GM18858 (cell line): ENCODE measurements around the gene SF3B3.

ENCODE experiments used
- ATAC-seq: cut with Tn5 transposase; IDR thresholded peaks from one replicate; pipeline ENCODE4 v1.9.1; 2021; ENCODE audit not compliant: unreplicated experiment

Gene SF3B3

DNA sequence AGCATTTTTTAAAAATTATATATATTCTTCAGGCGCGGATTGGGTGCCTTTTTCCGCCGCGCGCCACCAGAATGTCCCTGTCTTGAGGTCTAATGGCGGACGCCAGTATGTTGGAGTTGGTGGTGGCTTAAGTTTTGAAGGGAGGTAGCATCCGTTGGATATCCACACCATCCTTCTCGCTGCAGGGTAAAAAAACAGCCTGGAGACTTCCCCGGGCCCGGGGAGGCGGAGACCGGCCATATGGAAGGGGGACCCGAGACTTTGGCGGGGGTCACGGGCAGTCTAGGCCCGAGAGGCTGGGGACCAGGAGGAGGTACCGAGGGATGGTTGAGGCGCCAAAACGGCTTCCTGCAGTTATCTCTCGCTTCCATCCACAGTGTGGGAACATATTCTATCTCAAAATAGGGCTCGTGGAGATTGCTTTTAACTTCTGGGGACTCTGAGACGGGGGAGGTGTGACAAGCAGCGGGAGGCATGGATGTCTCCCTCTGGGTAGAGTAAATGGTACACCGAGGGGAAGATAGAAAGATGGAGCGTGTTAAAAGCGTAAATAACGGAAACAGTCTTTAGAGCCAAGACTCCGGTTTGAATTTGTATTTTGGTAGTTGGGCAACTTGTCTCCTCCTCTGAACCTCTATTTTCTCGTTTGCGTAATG is at the start of gene SF3B3:
Gene SF3B3, plus strand, starts transcription at position 74 of the 656 bp plus-strand sequence. CDS start 2,841 bp downstream, outside the sequence.
- ATAC-seq = peak; percentile 22

DNA sequence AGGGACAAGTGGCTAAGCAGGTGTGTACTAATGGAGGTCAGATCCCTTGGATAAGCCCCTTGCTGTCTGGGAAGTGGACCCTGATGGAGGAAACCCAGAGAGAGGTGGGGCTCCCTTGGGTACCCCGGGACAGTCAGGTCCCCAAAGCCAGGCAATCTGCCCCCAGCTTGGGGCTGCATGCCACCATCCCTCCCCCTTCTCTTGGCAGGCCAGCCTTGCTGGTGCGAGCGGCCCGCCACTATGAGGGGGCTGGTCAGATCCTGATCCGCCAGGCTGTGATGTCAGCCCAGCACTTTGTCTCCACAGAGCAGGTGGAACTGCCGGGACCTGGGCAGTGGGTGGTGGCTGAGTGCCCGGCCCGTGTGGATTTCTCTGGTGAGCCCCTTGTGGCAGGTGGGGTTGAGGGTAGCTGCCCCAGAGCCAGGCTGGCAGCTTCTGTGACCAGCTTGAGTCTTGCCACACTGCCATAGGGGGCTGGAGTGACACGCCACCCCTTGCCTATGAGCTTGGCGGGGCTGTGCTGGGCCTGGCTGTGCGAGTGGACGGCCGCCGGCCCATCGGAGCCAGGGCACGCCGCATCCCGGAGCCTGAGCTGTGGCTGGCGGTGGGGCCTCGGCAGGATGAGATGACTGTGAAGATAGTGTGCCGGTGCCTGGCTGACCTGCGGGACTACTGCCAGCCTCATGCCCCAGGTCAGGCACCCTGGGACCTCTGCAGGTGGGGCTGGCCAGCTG is 49.1 kb upstream of the SF3B3 start:
- no peak for ATAC-seq

DNA sequence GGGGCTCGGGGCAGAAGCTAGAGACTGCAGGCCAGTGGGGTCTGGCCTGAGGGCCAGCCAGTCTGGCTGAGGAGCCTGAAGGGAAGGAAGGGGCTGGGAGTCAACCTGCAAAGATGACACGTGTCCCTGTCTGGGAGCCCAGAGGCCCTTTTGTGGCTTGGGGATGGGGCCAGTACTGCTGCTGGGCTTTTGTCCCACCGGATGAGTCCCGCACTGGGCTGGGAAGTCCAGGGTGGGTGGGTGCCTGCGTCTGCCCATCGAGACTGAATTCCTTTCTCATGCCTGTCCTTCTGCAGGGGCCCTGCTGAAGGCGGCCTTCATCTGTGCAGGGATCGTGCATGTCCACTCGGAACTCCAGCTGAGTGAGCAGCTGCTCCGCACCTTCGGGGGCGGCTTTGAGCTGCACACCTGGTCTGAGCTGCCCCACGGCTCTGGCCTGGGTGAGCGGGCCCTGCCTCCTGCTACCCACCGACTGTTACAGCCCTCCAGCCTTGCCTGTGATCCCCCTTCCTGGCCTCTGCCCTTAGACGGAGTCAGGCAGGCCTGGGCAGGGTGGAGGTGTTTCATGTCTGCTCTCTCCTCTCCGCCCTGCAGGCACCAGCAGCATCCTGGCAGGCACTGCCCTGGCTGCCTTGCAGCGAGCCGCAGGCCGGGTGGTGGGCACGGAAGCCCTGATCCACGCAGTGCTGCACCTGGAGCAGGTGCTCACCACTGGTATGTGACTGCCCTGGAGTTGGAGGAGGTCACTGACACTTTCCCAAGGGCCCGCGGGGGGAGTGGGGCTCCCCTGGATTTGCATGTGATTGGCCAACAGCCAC is 48.4 kb upstream of the SF3B3 start:
- ATAC-seq = no peak

DNA sequence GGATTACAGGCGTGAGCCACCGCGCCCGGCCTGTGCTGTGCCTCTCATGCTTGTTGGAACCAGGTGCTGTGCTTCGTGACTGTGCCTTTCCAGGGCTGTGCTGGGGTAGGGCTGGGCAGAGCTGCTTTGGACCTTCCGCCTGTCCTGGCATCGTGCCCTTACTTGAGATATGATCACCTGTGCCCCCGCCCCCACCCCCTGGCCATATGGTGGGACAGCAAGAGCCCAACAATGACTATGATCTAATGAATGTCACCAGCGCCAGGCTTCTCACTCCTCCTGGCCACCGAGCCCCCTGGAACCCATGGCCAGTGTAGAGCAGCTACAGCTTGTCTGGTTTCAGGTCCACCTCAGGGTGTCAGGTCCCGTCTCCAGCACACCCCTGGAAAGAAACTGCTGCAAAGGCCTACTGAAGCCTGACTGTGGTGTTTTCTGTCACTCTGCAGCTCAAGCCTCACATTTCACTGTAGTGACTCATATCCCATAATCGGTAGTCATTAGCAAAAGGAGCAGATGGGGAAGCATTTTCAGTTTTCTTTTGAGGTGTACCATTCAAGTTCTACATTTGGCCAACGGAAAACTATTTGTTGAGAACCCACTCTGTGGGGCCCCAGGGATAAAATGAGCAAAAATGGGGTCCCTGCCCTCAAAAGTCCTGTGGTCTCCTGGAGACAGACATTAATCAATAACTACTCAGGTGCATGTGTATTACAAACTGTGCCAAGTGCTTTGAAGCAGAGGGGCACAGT is 47.2 kb upstream of the SF3B3 start:
- peak; percentile 87 for ATAC-seq

DNA sequence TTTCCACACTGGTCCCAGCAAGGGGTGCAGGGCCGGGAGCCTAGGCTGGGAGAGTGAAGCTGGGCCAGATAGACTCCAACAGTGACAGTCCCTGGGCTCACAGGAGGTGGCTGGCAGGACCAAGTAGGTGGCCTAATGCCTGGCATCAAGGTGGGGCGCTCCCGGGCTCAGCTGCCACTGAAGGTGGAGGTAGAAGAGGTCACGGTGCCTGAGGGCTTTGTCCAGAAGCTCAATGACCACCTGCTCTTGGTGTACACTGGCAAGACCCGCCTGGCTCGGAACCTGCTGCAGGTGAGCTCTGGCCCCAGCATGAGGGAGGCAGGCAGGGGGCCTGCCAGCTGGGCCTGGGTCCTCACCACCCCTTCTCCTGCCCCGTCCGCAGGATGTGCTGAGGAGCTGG is 45.4 kb upstream of the SF3B3 start:
- no peak for ATAC-seq

DNA sequence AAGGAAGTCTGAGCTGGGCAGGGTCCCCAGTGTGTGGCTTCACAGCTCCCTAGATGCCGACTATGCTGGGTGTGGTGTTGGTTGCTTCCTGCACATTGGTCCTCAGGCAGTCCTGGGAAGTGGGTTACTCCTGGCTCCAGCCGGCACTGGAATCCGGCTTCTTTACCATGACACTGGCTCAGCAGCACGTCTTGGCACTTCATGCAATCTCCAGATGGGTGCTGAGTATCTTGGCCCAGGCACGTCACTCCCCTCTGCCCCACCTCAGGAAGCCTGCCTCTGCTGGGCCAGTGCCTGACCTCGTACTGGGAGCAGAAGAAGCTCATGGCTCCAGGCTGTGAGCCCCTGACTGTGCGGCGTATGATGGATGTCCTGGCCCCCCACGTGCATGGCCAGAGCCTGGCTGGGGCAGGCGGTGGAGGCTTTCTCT is 44.7 kb upstream of the SF3B3 start:
- ATAC-seq = no peak

DNA sequence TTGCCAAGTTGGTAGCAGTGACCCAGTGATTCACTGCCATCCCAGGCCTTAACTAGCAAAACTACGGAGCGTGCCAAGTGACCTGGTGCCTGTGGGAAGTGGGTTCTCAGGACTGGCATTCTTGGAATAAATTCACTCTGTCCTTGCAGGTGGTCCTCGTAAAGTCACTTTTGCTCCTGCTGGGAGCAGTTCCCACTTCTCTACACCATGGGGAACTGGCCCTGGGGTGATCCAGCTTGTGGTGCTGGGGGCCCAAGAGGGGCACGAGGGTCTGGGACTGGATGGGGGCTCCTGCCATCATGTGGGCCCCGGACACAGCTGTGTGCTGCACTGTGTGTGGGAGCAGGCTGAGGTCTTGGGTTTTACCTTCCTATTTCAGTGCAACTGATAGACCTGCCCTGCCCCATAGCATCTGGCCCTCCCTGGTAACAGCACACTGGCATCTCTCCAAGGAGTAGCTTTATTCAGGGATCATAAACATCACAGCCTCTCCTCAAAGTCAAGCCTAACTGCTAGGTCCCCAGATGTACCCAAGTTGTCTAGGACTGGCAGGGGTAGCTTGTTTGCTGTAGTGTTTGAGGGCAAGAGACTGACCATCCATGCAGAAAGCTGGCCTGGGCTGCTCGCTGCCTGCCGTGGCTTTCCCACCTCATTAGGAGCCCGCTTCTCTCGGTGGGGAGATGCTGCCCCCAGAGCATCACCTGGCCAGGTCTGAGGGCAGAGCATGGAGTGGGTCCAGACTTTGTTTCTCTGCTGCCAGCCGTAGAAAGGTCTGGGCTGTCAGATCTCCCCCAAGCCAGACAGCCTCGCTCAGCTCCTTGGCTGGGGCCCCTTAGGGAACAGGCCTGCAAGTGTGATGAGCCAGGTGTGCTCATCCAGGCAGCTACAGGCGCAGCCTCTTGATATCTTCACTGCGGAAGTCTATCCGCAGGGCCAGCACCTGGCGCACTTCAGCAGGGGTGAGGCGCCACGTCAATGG is 43.2 kb upstream of the SF3B3 start:
- no peak for ATAC-seq

DNA sequence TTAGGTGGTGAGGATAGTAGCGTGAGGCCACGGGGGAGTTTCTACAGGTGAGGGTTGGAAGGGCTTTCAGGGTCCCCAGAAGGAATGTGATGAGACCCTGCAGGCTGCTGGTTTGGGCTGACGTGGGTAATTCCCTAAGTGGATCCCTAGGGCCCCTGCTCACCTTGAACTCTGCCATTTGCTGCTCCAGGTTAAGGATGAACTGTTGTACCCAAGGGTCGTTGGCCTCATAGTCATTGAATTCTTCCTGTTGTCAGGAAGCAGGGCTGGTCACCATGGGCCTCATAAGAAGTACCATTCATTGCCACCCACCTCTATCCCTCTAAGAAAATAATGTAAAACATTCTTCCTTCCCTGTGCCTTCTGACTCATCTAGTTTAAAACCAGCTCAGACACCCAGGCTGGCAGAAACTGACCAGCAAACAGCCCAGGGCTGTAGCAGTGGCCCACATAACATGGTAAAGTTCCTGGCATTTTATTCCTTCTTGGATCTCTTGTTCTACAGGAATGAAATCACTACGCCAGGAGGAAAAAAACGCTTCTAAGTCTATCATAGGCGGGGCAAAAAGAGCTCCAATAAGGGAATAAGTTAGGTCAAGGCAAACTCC is 41.6 kb upstream of the SF3B3 start:
- ATAC-seq = no peak

DNA sequence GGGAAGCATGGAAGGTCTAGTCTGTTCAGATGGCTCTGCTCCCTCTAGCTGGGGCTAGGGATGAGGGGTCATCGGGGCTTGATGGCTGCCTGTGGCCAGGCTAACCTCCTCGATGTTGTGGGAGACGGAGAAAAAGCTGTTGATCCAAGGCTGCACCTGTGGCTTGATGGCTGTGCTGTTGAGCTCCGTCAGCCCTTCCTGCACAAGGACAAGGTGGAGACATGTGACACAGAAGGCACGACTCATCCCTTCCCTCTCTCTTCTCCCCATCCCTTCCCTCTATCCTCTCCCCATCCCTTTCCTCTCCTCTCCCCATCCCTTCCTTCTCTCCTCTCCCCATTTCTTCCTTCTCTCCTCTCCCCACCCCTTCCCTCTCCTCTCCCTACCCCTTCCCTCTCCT is 41.0 kb upstream of the SF3B3 start:
- ATAC-seq = no peak

DNA sequence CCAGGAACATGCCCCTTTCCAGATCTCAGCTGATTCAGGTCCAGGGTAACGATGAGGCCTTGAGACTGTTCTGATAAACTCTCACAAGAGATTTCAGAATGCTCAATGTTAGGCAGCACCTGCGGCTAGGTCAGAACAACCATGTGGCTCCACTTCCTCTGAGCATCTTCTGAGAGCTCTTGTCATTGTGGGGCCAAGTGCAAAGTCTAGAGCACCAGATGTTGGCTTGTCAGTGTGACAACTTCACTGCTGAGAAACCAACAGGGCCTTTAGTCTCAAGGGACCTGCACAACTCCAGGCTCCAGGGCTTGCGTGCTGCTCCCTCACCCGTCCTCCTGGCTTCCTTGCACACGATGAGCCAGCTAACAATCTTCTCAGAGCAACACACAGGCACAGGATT is 40.2 kb upstream of the SF3B3 start:
- peak; percentile 35 for ATAC-seq

DNA sequence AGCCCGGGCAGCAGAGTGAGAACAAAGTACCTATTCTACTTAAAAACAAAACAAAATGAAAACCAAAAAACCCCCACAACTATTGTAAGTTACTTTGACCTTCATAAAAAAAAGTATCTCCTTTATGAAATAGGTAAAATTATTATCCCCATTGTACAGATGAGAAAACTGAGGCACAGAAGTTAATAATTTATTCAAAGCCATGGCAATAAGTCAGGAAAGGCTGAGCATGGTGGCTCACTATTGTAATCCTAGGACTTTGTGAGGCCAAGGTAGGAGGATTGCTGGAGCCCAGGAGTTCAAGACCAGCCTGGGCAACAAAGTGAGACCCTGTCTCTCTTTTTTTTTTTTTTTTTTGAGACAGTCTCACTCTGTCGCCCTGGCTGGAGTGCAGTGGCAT is 38.7 kb upstream of the SF3B3 start:
- no peak for ATAC-seq

DNA sequence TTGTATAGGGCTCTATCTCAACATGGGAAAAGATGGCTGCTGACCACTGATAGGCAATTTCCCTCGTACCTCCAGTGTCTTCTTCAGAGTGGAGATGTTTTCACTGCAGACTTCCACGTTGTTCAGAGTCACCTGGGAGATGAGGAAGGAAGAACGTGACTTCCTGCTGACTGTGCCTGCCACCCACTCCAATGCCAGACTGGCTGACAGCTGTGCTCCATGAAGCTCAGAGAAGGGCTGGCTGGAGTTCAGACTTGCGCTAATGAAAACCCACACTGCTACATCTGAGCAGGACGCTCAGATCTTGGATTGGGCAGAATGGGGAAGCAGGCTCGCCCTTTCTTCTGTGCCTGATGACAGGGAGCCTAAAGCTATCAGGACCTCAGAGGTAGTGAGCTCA is 33.4 kb upstream of the SF3B3 start:
- no peak for ATAC-seq

DNA sequence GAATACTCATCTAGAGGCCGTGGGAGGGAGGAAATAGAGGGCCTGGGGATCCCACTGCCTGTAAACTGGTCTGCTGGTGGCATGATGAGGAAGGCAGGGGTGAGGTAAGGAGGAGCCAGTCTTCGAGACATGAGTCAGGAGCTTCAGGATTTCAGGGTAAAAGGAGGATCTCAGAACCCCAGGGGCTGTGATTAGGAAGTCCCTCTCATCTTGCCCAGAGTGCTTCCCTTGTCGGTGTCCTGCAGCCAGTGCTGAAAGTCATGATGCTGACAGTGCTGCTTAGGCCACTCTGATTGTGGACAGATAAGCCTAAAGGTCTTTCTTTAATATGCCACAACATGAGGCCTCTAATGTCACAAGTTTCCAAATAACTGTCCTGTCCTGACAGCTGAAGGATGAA is 29.8 kb upstream of the SF3B3 start:
- no peak for ATAC-seq

DNA sequence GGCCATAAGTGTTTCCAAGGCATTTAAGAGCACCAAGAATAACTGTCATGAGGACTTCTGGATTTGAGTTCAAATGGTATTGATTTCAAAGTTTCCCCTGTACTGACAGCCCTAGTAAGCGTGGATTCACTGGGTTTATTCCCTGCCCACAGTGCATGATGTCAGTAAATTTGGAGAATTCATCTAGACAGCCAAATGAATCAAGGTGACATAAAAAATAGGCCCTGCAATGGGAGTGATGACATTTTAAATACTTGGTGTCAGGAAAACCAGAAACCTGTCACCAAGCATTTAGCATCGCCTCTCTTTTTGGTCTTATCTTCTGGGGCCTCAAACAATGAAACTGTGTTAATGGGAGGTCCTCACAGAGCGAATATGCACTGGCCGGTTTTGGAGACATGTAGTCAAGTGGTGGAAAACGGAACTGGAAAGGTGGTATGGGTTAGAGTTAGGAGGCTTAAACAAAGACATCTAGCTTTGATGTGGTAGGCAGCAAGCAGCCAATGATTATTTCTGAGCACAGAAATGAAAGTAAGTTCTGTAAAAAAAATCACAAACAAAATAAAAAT is 29.3 kb upstream of the SF3B3 start:
- ATAC-seq = no peak

DNA sequence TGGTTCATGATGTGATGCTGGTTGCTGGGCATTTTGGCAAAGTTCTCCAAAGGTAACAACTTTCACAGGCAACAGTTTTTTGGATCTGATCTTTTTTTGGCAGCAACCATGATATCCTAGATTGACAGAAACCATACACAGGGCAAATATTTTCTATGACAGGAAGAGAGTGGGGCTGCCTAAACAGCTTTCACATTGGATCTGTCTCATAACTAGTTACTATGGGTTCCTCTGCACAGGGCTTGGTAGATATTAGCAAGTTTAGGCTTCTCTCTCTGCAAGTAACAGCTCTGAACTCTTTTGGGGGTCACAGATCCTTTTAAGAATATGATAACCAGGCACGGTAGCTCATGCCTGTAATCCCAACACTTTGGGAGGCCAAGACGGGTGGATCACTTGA is 28.8 kb upstream of the SF3B3 start:
- no peak for ATAC-seq

DNA sequence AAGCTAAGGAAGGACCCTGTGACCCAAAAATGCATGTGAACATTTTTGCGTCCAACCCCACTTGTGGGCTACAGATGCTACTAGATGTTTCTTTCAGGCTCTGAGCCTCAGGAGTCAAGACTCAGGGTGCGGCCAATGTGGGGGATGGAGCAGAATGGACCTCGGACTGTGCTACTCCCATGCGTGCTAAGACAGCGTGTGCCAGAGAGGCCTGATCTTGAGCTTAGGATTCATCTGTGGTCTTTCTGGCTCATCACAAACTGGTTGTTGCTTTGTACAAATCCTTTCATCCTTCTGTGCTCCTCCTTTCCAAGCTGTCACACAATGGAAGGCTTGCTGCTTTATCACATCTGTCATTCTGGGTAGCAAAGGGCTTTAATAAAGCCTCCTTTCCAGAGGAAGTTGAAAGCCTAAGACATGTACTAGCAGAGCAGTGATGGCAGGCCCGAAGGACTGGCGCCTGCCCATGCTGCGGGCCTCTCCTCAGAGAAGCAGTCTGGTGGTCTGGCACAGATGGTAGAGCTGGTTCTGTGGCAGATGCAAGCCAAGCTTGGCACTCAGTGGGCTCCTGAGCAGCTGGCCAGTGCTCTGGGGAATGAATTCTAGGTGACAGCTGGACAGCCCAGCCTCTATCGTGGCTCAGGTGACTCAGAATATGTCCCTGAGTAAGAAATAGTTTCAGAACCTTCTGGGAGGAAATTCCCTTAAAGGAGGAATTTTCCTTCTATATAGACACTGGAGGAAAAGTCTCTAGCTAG is 28.0 kb upstream of the SF3B3 start:
- no peak for ATAC-seq

DNA sequence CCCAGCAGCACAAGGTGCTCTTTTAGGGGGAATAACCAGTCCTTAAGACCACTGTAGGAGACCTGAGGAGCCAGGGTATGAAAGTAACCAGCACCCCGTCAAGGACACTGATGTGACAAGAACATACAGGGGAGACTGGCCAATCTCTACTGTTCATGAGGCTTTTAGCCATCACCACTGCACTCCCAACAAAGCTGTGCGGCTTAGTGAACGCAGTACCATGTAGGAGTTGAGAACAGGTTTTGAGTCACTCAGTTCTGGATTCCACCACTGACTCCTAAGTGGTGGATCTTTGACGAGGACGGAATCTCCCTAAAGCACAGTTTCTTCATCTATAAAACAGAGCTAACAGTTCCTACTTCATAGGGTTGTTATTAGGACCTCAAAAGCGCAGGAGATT is 27.1 kb upstream of the SF3B3 start:
- ATAC-seq = no peak

DNA sequence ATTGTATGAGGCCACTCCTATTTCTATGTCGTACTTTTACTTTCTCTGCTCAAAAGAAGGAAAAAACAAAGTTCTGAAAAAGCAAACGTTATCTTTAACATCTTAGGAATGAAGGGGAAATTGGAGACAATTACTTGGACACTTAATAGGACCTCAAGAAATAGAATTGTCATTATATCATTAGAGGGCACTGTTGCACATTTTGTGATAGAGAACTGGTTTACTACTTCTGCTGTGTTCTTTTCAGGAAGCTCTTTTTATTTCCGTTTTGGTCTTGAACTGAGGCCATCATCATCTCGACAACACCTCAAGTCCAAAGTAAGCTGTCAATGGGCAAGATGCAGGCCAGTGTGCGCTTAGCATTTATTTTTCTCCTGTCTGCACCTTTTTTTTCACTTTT is 14.9 kb upstream of the SF3B3 start:
- no peak for ATAC-seq

DNA sequence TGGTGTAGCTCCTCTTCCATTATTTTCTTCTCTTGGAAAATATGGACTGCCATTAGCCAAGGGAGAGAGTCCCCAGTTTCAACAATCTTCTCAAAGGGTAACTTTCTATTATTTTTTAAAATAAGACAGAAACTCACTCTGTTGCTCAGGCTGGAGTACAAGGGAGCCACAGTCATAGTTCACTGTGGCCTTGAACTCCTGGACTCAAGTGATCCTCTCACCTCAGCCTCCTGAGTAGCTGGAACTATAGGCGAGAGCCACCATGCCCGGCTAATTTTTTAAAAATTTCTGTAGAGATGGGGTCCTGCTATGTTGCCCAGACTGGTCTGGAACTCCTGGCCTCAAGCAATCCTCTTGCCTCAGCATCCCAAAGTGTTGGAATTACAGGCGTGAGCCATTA is 13.4 kb upstream of the SF3B3 start:
- ATAC-seq = no peak
